ENCODE data around the gene SPATA9.

- TF ChIP-seq CTCF (IDR thresholded peaks at IDR 0.05; ENCODE audit: control extremely low read depth in 1 of 3, insufficient read depth in 1 of 3, low read depth in 1 of 3, low read length in 3 of 3) = no peak
- no peak for TF ChIP-seq RAD21 (IDR thresholded peaks at IDR 0.05 in 1 of 2, conservative IDR thresholded peaks at IDR 0.05 in 1 of 2; ENCODE audit: low read depth in 2 of 2, low read length in 2 of 2)
Observed at GRCh38 chr5:95649274-95649673, 33.5 kb downstream of the SPATA9 start.
